ENCODE measurements around the gene C1QTNF9.
"Not testable (repeated sequence)": the region's sequence is repeated elsewhere in the genome, so short reads cannot be mapped to it uniquely, and the experiment has no call there.

Gene C1QTNF9

DNA sequence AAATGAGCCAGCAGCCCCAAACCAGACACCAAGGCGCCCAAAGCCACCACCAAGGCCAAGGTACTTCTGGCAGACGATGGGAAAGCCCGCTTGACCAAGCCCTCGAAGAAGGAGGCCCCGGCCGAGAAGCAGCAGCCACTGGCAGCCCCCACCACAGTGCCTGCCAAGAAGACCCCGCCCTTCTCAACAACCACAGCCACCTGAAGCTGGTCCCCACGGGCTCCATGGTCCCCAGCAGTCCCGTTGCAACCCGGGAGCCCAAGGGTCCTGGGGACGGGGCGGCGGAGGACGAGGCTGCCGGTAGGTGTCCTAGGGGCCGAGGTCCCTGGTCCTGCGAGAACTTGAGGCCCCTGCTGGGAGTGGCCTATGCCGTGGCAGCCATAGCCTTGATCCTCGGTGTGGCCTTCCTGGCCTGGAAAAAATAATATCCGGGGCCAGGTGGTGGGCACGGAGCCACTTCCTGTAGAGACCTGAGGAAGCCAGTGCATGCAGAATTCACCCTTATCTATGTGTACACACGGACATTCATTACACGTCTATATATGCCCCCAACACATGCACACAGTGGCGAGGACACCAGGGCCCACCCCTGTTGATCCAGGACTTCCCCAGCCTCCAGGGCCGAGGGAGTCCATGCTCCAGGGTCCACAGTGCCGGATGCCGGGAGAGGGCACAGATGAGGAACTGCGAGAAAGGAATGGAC lies 13.8 kb downstream of the C1QTNF9 start:
- no peak for DNase-seq

DNA sequence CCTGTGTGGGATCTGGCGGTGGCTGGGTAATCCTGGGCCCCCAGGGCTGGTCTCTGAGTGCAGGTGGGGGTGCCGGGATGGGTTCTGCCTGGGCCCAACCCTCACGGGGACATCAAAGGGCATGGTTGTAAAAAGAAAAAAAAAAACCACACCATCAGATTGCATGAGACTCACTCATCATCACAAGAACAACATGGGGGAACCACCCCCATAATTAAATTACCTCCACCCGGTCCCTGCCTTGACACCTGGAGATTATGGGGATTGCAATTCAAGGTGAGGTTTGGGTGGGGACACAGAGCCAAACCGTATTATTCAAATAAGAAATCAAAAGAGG lies 14.3 kb downstream of the C1QTNF9 start:
- DNase-seq, result no peak

DNA sequence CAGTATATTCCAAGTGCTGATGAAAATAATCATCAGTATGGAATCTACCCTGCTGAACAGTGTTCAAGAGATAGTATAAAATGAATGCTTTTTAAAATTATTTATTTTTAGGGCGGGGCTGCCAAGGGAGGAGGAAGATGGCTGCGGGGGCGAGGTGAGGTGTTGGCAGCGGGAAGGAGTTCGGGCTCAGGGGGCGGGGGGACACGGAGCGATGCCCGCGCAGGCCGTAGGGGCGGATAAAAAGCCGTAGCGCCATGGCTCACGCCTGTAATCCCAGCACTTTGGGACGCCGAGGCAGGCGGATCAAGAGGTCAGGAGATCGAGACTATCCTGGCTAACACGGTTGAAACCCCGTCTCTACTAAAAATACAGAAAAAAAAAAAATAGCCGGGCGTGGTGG lies 18.2 kb downstream of the C1QTNF9 start:
- not testable (repeated sequence) for DNase-seq

DNA sequence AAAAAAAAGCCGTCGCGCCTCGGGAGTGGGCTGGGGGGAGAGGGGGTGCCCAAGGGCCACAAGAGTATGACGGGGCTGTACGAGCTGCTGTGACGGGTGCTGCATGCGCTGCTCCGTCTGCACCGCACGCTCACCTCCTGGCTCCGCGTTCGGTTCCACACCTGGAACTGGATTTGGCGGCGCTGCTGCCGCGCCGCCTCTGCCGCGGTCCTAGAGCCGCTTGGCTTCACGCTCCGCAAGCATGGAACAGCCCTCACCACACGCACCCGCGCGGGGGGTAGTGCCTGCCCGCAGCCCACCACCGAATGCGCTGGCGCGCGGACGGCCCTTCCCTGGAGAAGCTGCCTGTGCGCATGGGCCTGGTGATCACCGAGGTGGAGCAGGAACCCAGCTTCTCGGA lies 18.8 kb downstream of the C1QTNF9 start:
- DNase-seq, result no peak

DNA sequence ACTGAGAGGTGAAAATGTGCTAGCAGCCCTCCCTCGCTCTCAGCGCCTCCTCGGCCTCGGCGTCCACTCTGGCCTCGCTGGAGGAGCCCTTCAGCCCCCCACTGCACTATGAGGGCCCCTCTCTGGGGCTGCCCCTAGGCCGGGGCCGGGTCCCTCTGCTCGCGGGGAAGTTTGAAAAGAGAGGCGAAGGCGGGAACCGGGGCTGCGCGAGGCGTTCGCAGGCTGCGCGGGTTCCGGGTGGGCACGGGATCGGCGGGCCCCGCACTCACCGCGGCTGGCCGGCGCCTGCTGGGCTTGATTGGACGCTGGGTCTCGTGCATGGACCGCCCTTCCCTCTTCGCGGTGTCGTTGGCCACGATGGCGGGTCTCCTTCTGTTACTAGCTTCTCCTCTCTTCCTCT lies 29.3 kb downstream of the C1QTNF9 start:
- DNase-seq, result no peak

DNA sequence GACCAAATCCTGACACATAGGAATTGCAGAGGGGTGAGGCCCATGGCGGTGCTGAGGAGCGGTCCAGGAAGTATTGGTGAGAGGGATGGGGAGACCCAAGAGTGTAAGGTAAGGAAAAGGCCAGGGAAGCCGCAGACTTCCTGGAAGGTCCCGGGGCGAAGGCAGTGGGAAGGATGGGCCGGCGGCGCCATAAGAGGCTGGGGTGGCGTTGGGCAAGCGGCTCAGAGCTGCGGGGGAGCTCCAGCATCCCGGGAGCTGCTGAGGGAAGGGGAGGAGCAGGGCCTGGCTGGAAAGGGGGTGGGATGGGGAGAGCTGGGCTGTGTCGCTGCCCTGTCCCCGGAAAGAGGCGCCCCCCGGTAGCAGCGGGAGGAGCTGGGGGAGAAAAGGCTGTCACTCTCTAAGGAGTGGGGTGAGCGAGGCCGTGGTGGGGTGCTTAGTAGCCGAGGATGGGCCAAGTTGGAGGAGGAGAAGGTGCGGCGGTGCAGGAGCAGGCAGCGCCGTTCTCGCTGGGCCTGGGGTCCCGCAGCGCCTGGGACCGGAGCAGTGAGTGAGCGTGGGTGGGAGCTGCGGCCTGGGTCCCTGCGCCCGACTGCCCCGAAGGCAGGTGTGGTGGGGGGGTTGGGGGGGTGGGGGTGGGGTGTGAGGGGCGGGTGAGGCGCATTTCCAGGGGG lies 30.7 kb downstream of the C1QTNF9 start:
- no peak for DNase-seq

DNA sequence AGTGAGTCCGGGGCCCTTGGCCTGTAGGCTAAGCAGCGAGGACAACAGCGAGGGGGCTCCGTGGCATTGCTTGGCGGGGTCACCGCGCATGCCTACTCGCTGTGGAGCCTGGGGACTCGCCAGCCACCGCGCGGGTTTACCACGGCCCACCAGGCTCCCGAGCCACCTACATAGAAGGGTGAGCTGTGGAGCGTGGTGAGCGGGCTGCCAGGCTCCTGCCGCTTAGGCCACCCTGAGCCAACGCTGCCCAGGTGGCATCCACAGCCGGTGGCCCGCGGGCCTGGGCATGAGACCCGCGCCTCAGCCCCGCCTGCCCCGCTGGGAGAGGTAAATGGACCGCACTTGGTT lies 31.2 kb downstream of the C1QTNF9 start:
- DNase-seq, result no peak

DNA sequence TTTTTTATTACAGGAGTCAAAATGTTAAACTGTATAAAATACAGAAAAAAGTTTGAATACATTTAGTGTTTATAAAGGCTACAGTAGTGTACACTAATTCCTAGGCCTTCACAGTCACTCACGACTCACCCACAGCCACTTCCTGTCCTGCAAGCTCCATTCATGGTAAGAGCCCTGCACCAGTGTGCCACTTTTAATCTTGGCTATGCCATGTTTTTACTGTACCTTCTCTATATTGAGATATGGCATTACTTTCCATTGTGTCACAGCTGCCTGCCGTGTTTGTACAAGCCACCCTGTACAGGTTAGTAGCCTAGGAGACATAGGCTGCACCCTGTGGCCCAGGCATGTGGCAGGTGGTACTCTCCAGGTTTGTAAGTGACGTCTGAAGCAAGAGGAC lies 32.1 kb downstream of the C1QTNF9 start:
- no peak for DNase-seq

DNA sequence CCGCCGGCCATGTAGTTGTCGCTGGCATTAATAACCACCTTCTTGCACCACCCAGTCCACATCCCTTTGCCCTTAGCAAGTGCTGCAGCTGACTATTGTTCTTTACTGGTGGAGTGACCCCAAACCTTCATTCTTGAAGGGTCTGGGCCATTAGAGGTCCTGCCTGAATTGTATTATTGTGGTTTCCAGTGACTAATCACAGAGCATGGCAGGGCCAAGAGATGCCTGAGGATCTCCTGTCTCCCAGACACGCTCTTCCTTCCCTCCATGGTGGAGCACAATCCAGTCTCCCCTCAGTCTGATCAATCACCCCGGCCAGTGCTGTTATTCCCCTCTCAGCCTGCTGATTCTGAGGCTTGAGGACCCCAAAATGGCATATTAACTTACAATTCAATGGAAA lies 39.0 kb downstream of the C1QTNF9 start:
- DNase-seq, result no peak

DNA sequence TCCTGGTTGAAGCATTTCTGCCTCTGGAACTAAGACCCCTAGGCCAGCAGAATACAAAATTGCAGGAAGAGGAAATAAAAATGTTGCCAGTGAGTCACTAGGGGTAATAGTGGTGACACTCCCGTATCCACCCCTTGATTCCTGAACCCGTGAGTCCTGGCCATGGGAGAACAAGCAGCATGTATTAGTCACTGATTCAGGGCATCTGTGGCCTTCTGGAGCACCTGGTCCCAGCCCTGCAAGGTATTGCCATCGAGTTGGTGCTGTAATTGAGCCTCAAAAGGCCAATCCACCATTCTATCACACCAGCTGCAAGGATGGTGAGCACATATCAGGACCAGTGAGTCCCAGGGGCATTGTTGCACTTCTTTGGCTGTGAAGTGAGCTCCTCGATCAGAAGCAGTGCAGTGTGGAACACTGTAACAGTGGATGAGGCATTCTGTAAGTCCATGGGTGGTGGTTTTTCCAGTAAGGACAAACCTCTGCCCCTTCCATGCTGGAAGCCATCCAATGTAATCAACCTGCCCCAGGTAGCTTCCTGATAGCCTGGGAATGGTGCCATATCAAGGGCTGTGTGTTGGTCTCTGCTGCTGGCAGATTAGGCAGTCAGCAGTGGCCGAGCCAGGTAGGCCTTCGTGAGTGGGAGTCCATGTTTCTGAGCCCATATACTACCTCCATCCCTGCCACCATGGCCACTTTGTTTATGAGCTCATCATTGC lies 39.6 kb downstream of the C1QTNF9 start:
- no peak for DNase-seq

DNA sequence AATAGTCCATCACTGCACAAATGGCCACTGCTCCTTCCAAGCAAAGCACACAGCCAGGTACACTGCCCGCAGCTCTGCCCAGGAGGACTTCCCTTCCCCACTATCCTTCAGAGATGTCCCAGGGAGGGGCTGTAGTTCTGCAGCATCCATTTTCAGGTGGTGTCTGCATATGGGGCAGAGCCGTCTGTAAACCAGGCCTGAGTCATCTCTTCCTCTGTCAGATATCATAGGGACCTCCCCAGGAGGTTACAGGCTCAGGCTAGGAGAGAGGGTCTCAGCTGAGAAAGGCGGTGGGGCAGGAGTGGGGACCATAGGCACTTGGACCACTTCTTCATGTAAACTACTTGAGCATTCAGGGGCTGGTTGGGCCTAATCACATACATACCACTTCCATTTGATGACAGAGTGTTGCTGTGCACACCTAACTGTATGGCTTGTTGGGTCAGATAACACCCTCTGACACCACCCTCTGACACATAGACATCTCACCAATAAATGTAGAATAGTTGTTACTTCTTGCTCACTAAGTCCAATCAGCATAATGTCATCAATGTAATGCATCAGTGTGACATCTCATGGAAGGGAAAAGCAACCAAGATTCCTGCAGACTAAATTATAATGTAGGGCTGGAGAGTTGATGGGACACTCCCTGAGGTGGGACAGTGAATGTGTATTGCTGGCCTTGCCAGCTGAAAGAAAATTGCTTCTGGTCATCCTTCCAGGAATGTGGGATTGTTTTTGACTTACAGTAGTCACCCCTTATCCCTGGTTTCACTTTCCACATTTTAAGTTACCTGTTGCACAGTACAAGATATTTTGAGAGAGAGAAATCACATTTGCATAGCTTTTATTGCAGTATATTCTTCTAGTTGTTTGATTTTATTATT lies 40.6 kb downstream of the C1QTNF9 start:
- not testable (repeated sequence) for DNase-seq

DNA sequence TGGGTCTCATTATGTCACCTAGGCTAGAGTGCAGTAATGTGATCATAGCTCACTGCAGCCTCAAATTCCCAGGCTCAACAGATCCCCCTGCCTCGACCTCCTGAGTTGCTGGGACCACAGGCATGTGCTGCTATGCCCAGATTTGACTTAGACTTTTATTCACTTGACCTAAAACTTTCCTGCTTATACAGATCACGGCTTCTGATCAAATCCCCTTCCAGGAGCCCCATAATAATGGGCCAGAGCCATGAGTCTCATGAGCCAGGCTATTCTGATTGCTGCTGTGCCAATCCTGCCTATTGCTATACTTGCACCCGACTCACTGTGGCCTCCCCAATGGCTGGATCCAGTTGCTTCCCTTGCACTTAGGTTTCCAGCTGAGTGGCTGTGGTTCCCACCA lies 42.0 kb downstream of the C1QTNF9 start:
- no peak for DNase-seq

DNA sequence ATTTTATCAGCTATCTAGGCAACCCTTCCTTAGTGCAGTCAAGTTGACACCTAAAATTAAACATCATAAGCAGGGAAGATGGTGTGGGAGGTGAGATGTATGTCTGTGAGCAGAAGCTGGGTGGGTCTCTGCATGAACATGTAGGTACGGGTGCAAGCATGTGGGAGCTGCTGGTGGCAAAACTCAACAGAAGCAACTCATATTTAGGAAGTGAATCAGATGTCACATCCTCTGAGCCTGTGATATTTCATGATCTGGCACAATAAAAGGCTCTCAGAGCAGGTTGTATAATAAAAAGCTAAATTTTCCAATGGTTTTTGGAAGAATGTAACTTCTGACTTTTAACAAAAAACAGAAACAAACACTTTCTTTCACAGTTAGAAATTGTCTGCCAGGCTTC lies 44.4 kb downstream of the C1QTNF9 start:
- no peak for DNase-seq

DNA sequence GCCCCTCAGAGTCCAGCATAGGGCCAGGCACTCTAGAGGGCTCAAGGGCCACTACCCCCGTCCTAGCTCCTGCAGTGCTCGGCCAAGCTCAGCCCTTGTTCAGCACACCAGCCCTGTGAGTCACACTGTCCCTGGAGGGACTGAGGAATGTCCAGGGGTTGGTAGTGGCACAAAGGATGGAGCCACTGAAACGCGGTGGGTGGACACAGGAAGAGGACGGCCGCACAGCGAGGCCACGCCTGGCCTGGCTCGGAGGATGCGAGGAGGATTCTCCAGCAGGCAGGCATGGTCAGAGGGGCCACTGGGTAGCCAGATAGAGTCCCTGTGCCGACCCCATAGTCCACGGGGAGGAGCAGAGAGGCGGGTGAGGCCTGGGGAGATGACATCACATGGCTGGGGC lies 45.7 kb downstream of the C1QTNF9 start:
- DNase-seq, result no peak

DNA sequence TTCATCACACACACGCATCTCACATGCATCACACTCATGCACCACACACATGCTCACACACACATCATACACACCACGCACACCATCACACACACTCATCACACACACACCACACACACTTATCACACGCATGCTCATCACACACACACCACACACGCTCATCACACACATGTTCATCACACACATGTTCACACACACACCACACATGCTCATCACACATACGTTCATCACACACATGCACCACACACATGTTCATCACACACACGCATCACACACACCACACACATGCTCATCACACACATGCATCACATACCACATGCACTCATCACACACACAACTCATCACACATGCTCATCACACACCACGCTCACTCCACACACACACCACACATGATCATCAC lies 46.9 kb downstream of the C1QTNF9 start:
- DNase-seq, result no peak

DNA sequence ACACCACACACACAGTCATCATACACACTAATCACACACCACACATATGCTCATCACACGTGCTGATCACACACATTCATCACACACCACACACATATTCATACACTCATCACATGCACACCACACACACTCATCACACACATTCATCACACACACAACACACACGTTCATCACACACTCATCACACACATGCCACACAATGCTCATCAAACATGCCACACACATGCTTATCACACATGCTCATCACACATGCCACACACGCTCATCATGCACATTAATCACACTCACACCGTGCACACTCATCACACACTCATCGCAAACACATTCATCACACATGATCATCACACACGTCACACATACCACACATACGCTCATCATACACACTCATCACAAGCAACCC lies 47.5 kb downstream of the C1QTNF9 start:
- no peak for DNase-seq

DNA sequence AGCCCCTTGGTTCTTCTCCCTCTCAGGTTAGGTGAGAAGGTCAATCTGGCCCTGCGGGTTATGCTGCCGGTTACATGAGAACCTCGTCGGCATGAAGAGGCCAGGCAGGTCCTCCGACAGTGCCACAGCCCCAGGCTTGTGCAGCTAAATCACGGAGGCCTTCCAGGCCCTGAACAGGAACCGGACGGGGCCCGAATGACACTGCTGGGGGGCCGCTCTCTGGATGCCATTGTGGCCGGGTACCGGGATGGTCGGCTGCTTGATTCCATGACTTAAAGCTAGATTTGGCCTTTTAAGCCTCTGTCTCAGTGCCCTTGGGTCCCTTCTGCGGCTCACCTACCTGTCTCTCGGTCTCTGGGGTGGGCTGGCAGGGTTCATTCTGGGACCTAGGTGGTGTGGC lies 48.4 kb downstream of the C1QTNF9 start:
- no peak for DNase-seq

DNA sequence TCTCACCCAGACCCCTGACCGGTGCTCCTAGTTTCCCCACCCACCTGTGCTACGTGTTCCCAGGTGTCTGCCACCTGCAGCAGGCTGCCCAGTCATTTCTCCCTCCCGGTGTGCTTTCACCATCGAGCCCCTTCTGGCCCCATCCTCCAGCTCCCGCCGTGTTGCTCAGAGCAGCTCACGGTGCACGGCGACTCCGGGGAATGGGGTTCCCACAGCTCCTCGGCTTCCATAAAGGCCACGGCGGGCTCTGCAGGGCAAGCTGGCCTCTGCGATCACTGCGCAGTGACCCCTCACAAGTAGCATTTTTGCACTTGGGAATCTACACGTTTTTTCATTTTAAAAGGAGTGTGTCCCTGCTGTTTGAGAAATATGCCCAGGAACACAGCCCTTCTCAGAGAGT lies 49.5 kb downstream of the C1QTNF9 start:
- not testable (repeated sequence) for DNase-seq

DNA sequence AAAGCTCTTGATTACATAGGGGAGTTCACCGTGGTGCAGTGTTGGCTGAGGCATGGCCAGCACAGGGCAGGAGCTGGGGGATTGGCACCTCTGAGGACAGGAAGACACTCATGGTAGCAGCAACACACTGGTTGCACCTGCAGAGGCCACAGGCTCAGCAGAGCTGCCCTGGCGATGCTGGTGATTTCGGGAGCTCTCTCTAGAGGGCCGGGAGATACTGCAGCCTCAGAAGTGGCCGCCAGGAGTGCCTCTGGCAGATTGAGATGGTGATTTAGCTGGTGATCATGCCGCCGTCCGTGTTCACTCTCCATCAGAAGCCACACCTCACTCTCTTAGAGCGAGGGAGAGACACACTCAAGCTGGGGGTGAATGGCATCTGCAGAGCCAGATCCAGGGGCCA lies 49.9 kb downstream of the C1QTNF9 start:
- DNase-seq, result not testable (repeated sequence)

DNA sequence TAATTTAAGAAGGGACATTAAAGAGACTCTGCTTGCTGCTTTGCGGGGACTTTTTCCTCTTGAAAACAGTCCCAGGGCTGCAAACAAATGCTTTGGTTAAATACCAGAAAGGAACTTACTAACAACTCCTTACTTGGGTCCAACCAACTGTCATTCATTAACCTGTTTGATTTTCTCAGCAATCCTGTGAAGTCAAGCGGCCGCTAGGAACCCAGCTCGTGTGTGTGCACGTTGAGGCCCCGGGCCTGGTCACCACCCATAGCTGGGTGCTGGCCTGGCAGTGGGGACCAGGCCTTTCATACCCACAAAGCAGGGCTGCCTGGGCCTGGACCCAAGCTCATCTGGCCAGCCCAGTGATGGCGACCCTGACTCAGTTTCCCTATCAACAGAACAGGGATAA lies 50.7 kb downstream of the C1QTNF9 start:
- DNase-seq, result no peak

DNA sequence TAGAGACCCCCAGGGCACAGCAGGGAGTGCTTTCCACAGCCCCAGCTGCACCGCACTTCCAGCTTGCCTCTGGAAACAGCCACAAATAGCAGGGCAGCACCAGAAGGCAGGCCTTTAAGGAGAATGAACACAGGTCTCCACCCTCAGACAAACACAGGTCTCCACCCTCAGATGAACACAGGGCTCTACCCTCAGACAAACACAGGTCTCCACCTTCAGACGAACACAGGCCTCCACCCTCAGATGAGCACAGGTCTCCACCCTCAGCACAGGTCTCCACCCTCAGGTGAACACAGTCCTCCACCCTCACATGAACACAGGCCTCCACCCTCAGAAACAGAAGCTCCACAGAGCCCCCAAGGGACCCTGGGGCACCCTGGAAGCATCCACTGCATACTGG lies 51.7 kb downstream of the C1QTNF9 start:
- no peak for DNase-seq

DNA sequence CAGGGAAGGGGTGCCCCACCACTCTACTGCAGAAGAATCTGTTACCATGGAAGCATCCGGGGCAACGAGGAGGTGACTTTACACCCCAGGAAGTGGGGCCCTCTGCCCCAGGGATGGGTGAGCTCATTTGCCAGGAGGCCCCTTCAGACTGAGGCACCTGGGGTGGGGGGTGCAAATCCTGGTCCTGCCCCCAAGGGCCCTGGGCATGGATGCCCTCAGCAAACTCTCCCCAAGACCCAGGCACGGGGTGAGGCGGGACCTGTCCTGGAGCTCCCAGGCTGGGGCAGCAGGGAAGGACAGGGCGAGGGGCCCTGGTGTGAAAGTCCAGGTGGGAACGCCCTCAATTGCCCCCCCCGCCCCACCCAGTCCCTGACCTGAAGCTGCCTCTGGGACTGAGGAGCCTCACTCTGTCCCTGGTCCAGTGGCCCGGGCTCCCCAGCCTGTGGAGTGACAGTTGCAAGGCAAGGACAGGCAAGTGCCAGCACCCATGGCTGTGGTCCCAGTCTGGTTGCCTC lies 52.5 kb downstream of the C1QTNF9 start:
- DNase-seq, result no peak

DNA sequence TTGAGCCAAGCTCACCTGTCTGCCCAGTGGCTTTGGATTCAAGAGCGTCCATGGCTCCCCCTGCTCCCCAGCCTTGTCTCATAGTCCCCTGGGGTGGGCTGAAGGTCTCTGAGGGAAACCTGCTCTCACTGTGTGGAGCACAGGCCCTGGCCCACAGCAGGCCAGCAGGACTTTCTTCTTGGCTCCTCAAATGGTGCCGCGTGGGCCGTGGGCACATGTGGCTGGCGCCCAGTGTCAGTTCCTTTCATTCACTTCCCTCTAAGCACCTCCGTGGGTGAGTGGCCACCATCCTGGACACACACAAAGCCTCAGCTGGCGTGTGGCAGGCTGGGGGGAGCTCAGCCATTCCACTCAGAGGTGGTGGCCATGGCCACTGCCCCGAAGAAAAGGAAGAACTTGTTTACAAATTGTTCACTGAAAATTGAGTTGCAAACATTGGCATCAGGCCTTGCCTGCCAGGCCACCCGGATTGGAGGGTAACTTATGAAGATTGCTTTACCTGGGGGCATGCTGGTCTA lies 53.1 kb downstream of the C1QTNF9 start:
- no peak for DNase-seq

Measured in CD4-positive, alpha-beta T cell treated with Interleukin-21 for 1 hour (primary cell).